ENCODE results near the gene TXNRD1. TPM values are rescaled to one million over a fixed set of nuclear protein-coding genes. Genes with fewer than 3 reads are reported as not detected.

Gene TXNRD1
- total RNA-seq, 2 experiments from 2014 or later: 80.9 to 82.7 TPM

GRCh38 chr12:104181313-104181712, 34.3 kb upstream of the TXNRD1 start:
- peaks cover 6% of the 10 kb centered on the region for H3K27me3 Mint-ChIP-seq
- H3K4me1 Mint-ChIP-seq: peaks cover 14% of the 10 kb centered on the region
- H3K4me3 Mint-ChIP-seq: no peak overlapping the region
- H3K36me3 Mint-ChIP-seq (ENCODE audit: low read depth): no peaks in the 10 kb centered on the region
- POLR2A ChIA-PET: no interaction called here
- H3K9me3 Mint-ChIP-seq: peaks cover 3% of the 10 kb centered on the region
- DNase-seq: no peak
- no peak overlapping the region for H3K27ac Mint-ChIP-seq
- CTCF ChIA-PET: no interaction called here

GRCh38 chr12:104182144-104182543, 33.4 kb upstream of the TXNRD1 start:
- H3K4me3 Mint-ChIP-seq: no peak overlapping the region
- H3K4me1 Mint-ChIP-seq: peaks cover 14% of the 10 kb centered on the region
- peaks cover 3% of the 10 kb centered on the region for H3K9me3 Mint-ChIP-seq
- CTCF ChIA-PET: no interaction called here
- H3K36me3 Mint-ChIP-seq (ENCODE audit: low read depth): no peaks in the 10 kb centered on the region
- no peak overlapping the region for H3K27ac Mint-ChIP-seq
- POLR2A ChIA-PET: no interaction called here
- peaks cover 6% of the 10 kb centered on the region for H3K27me3 Mint-ChIP-seq
- DNase-seq: no peak

- Mint-ChIP-seq H3K36me3 (ENCODE audit: low read depth) (no peaks in the 10 kb centered on the region), H3K27me3 (peaks cover 3% of the 10 kb centered on the region), H3K4me3 (no peak overlapping the region), H3K9me3 (peaks cover 3% of the 10 kb centered on the region), H3K27ac (no peak overlapping the region), H3K4me1 (peaks cover 7% of the 10 kb centered on the region)
- DNase-seq: no peak
- ChIA-PET POLR2A (no interaction called here), CTCF (no interaction called here)
Observed at GRCh38 chr12:104182621-104183378, 32.8 kb upstream of the TXNRD1 start.

GRCh38 chr12:104183443-104183842, 32.1 kb upstream of the TXNRD1 start:
- POLR2A ChIA-PET: no interaction called here
- no peak overlapping the region for H3K27ac Mint-ChIP-seq

GRCh38 chr12:104187446-104188155, 28.0 kb upstream of the TXNRD1 start:
- H3K36me3 Mint-ChIP-seq (ENCODE audit: low read depth): no peaks in the 10 kb centered on the region
- ChIA-PET CTCF (no interaction called here), POLR2A (no interaction called here)
- H3K9me3 Mint-ChIP-seq: peaks cover 3% of the 10 kb centered on the region
- no peak for DNase-seq
- H3K4me3 Mint-ChIP-seq: no peak overlapping the region
- H3K4me1 Mint-ChIP-seq: no peaks in the 10 kb centered on the region
- H3K27ac Mint-ChIP-seq: no peak overlapping the region
- peaks cover 2% of the 10 kb centered on the region for H3K27me3 Mint-ChIP-seq

More at GRCh38 chr12:104183443-104183842, 32.1 kb upstream of the TXNRD1 start:
- no peak for DNase-seq
- Mint-ChIP-seq H3K27me3 (peaks cover 2% of the 10 kb centered on the region), H3K4me3 (no peak overlapping the region), H3K36me3 (ENCODE audit: low read depth) (no peaks in the 10 kb centered on the region), H3K4me1 (peaks cover under 1% of the 10 kb centered on the region), H3K9me3 (peaks cover 3% of the 10 kb centered on the region)
- CTCF ChIA-PET: no interaction called here

- no peak for DNase-seq
- Mint-ChIP-seq H3K27ac (no peak overlapping the region), H3K4me1 (no peaks in the 10 kb centered on the region), H3K36me3 (ENCODE audit: low read depth) (no peaks in the 10 kb centered on the region), H3K9me3 (peaks cover under 1% of the 10 kb centered on the region), H3K27me3 (peaks cover 2% of the 10 kb centered on the region), H3K4me3 (no peak overlapping the region)
- CTCF ChIA-PET: no interaction called here
- POLR2A ChIA-PET: no interaction called here
Observed at GRCh38 chr12:104188534-104188933, 27.0 kb upstream of the TXNRD1 start.

- H3K4me3 Mint-ChIP-seq: no peak overlapping the region
- no peaks in the 10 kb centered on the region for H3K36me3 Mint-ChIP-seq (ENCODE audit: low read depth)
- ChIA-PET POLR2A (no interaction called here), CTCF (no interaction called here)
- peaks cover 15% of the 10 kb centered on the region for H3K27me3 Mint-ChIP-seq
- no peak for DNase-seq
- no peaks in the 10 kb centered on the region for H3K4me1 Mint-ChIP-seq
- H3K9me3 Mint-ChIP-seq: no peaks in the 10 kb centered on the region
- no peak overlapping the region for H3K27ac Mint-ChIP-seq
Observed at GRCh38 chr12:104189915-104190555, 25.5 kb upstream of the TXNRD1 start.

GRCh38 chr12:104190641-104191176, 24.9 kb upstream of the TXNRD1 start:
- H3K27me3 Mint-ChIP-seq: peaks cover 15% of the 10 kb centered on the region
- H3K4me1 Mint-ChIP-seq: no peaks in the 10 kb centered on the region
- ChIA-PET POLR2A (no interaction called here), CTCF (no interaction called here)
- no peak overlapping the region for H3K4me3 Mint-ChIP-seq
- H3K36me3 Mint-ChIP-seq (ENCODE audit: low read depth): no peaks in the 10 kb centered on the region
- DNase-seq: no peak
- no peaks in the 10 kb centered on the region for H3K9me3 Mint-ChIP-seq
- H3K27ac Mint-ChIP-seq: no peak overlapping the region

- Mint-ChIP-seq H3K4me1 (peaks cover 2% of the 10 kb centered on the region), H3K36me3 (ENCODE audit: low read depth) (peaks cover 1% of the 10 kb centered on the region), H3K27me3 (peaks cover 36% of the 10 kb centered on the region), H3K27ac (no peak overlapping the region), H3K9me3 (peaks cover 7% of the 10 kb centered on the region), H3K4me3 (no peak overlapping the region)
- ChIA-PET POLR2A (no interaction called here), CTCF (no interaction called here)
- DNase-seq: no peak
Observed at GRCh38 chr12:104197264-104197663, 18.3 kb upstream of the TXNRD1 start.

GRCh38 chr12:104199964-104200363, 15.6 kb upstream of the TXNRD1 start:
- Mint-ChIP-seq H3K4me3 (no peak overlapping the region), H3K27ac (no peak overlapping the region), H3K9me3 (peaks cover 7% of the 10 kb centered on the region), H3K36me3 (ENCODE audit: low read depth) (peaks cover 1% of the 10 kb centered on the region), H3K27me3 (peaks cover 27% of the 10 kb centered on the region), H3K4me1 (peaks cover 2% of the 10 kb centered on the region)
- DNase-seq: no peak
- CTCF ChIA-PET: interaction anchor here (0.9 kb wide), 1 partner anchor 24 kb away, joined by 4 read pairs; no protein-coding TSS in a partner anchor
- POLR2A ChIA-PET: interaction anchor here (0.6 kb wide), 1 partner anchor 323 kb away, joined by 6 read pairs; no protein-coding TSS in a partner anchor

- H3K4me3 Mint-ChIP-seq: no peak overlapping the region
- H3K36me3 Mint-ChIP-seq (ENCODE audit: low read depth): peaks cover 1% of the 10 kb centered on the region
- H3K4me1 Mint-ChIP-seq: peaks cover 2% of the 10 kb centered on the region
- CTCF ChIA-PET: interaction anchor here (0.6 to 0.9 kb wide), 3 partner anchors 11 to 75 kb away, joined by 3 read pairs; no protein-coding TSS in a partner anchor
- H3K27ac Mint-ChIP-seq: no peak overlapping the region
- H3K27me3 Mint-ChIP-seq: peaks cover 19% of the 10 kb centered on the region
- peak; percentile 61 for DNase-seq
- H3K9me3 Mint-ChIP-seq: peaks cover 7% of the 10 kb centered on the region
- POLR2A ChIA-PET: no interaction called here
Observed at GRCh38 chr12:104201238-104202001, 14.2 kb upstream of the TXNRD1 start.

- no peak for DNase-seq
- H3K4me1 Mint-ChIP-seq: peaks cover 2% of the 10 kb centered on the region
- H3K4me3 Mint-ChIP-seq: no peak overlapping the region
- POLR2A ChIA-PET: no interaction called here
- H3K36me3 Mint-ChIP-seq (ENCODE audit: low read depth): peaks cover 1% of the 10 kb centered on the region
- H3K9me3 Mint-ChIP-seq: peaks cover 6% of the 10 kb centered on the region
- CTCF ChIA-PET: interaction anchor here (0.8 to 0.9 kb wide), 2 partner anchors 9 to 149 kb away, joined by 3 to 4 read pairs; no protein-coding TSS in a partner anchor
- H3K27me3 Mint-ChIP-seq: peaks cover 13% of the 10 kb centered on the region
- H3K27ac Mint-ChIP-seq: no peak overlapping the region
Observed at GRCh38 chr12:104204690-104205480, 10.7 kb upstream of the TXNRD1 start.

Measured in activated CD4-positive, alpha-beta T cell treated with anti-CD3 and anti-CD28 coated beads, Interleukin-2, amount 10 ng/mL, durations not matched to agents 7 days and 5 days (primary cell).